Immature natural killer cell (primary cell): ENCODE measurements around the gene FA2H. TPM values are rescaled to one million over a fixed set of nuclear protein-coding genes. Genes with fewer than 3 reads are reported as not detected.

ENCODE experiments used
- DNase-seq, 3 donors: peaks; one replicate each; pipeline ENCODE4 v3.0.0; 2022; ENCODE audit warnings: mixed read lengths in 1 of 3
- H3K27ac Mint-ChIP-seq, 6 donors: one replicate each; pipeline ENCODE4 v1.8.0; 2020; ENCODE audit warnings: mixed read lengths in 6 of 6, mild to moderate bottlenecking in 5 of 6, inconsistent platforms in 4 of 6, moderate library complexity in 3 of 6
- H3K27me3 Mint-ChIP-seq, 3 donors: one replicate each; pipeline ENCODE4 v1.8.0; 2020 to 2021; ENCODE audit warnings: low read depth in 3 of 3, mild to moderate bottlenecking in 3 of 3, mixed read lengths in 3 of 3, moderate library complexity in 3 of 3, inconsistent platforms in 1 of 3
- H3K36me3 Mint-ChIP-seq, 3 donors: one replicate each; pipeline ENCODE4 v1.8.0; 2020; ENCODE audit warnings: mixed read lengths in 3 of 3, inconsistent platforms in 2 of 3, mild to moderate bottlenecking in 2 of 3
- H3K4me1 Mint-ChIP-seq, 2 donors: one replicate each; pipeline ENCODE4 v1.8.0; 2020; ENCODE audit warnings: inconsistent platforms in 2 of 2, mild to moderate bottlenecking in 2 of 2, mixed read lengths in 2 of 2, moderate library complexity in 1 of 2
- H3K4me3 Mint-ChIP-seq, 5 donors: one replicate each; pipeline ENCODE4 v1.8.0; 2020; ENCODE audit warnings: mild to moderate bottlenecking in 5 of 5, mixed read lengths in 5 of 5, inconsistent platforms in 3 of 5, moderate library complexity in 3 of 5
- H3K9me3 Mint-ChIP-seq, 6 donors: one replicate each; pipeline ENCODE4 v1.8.0; 2020; ENCODE audit warnings: mild to moderate bottlenecking in 6 of 6, mixed read lengths in 6 of 6, inconsistent platforms in 4 of 6, moderate library complexity in 3 of 6
- polyA plus RNA-seq, 3 donors: library from polyadenylated mRNA; unstranded; fragments of 300-500 nt; fragmentation: Illumina TruSeq; gene quantifications; one replicate each; pipeline ENCODE4 v1.2.3, GENCODE V29; 2021

The FA2H gene
- polyA plus RNA-seq, 3 donors from 2014 or later = not detected

DNA sequence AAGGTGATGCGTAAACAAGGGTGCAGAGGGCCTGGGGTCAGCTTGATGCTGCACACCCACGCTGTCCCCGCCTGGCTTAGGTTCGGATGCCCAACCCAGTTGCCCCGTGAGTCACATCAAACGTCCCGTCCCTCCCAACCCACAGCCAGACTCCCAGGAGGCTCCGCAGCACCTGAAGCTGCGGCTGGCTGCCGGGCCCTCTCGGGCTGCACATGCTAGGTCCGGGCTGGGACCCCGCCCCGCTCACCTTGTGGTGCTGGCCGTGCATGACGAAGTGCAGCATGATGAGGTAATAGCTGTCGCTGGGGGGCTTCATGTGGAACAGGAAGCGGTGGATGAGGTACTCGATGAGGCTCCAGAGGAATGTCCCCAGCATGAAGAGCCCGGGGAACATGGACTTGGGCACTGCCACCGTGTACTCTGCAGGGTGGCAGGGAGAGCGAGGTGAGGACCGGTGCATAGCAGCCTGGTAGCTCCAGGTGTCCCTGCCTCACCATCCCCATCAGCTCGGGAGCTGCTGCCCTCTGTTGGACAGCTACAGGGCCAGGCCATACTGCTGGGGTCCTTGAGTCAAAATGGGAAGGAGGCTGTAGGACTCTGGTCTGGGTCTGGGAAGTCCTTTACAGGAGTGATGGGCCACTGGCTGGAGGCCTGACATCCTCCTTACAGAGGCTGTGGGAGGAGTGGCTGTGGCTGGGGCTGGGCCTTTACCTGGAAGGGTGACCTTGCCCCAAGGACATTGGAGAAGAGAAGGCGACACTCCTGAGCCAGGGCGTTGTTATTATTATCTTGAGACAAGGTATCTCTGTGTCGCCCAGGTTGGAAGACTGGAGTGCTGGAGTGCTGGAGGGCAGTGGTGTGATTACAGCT is 55.6 kb downstream of the FA2H start:
- Mint-ChIP-seq H3K27me3 (peaks cover 6 to 9% (median 6%) of the 10 kb centered on the region in 3 donors), H3K27ac (no peak overlapping the region), H3K36me3 (no peaks in the 10 kb centered on the region), H3K9me3 (no peaks in the 10 kb centered on the region), H3K4me3 (no peak overlapping the region), H3K4me1 (no peaks in the 10 kb centered on the region)
- no peak for DNase-seq

DNA sequence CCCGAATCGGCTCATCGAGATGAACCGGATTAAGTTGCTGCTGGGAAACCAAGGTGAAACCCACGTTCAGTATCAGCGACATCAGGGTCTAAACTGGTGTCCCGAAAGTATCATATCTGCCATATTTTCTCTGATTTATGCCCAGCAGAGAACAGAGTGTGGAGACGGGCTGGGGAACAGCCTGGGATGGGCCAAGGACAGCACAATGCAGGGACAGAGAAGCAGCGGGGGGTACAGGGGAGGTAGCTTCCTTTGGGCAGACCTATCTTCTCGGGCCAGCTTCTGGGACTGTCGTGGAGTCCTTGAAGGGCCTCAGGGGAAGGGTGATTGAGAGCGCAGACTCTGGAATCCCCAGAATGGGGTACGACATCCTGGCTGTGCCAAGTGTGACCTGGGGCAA is 56.5 kb downstream of the FA2H start:
- Mint-ChIP-seq H3K27ac (no peak overlapping the region), H3K4me1 (no peaks in the 10 kb centered on the region), H3K27me3 (peaks cover 6 to 9% (median 6%) of the 10 kb centered on the region in 3 donors), H3K9me3 (no peaks in the 10 kb centered on the region), H3K4me3 (no peak overlapping the region), H3K36me3 (no peaks in the 10 kb centered on the region)
- no peak for DNase-seq

GRCh38 chr16:74717367-74717766 is 57.3 kb downstream of the FA2H start:
- no peak for DNase-seq
- Mint-ChIP-seq H3K4me3 (no peak overlapping the region), H3K27me3 (peaks cover 6 to 9% (median 6%) of the 10 kb centered on the region in 3 donors), H3K27ac (no peak overlapping the region), H3K4me1 (no peaks in the 10 kb centered on the region), H3K36me3 (no peaks in the 10 kb centered on the region), H3K9me3 (no peaks in the 10 kb centered on the region)

GRCh38 chr16:74716355-74716754 is 58.3 kb downstream of the FA2H start:
- peaks cover 4 to 6% (median 6%) of the 10 kb centered on the region in 3 donors for H3K27me3 Mint-ChIP-seq
- no peaks in the 10 kb centered on the region for H3K4me1 Mint-ChIP-seq
- no peaks in the 10 kb centered on the region for H3K36me3 Mint-ChIP-seq
- H3K27ac Mint-ChIP-seq = no peak overlapping the region
- no peak overlapping the region for H3K4me3 Mint-ChIP-seq
- no peaks in the 10 kb centered on the region for H3K9me3 Mint-ChIP-seq
- DNase-seq = no peak

GRCh38 chr16:74713876-74714275 is 60.7 kb downstream of the FA2H start:
- no peak overlapping the region for H3K4me3 Mint-ChIP-seq
- H3K4me1 Mint-ChIP-seq = peaks cover 0 to 6% of the 10 kb centered on the region in 2 donors
- peaks cover 0 to 3% (median 2%) of the 10 kb centered on the region in 3 donors for H3K27me3 Mint-ChIP-seq
- H3K9me3 Mint-ChIP-seq = no peaks in the 10 kb centered on the region
- H3K27ac Mint-ChIP-seq = no peak overlapping the region
- DNase-seq = no peak
- no peaks in the 10 kb centered on the region for H3K36me3 Mint-ChIP-seq

- peaks cover 0 to 6% of the 10 kb centered on the region in 2 donors for H3K4me1 Mint-ChIP-seq
- H3K27ac Mint-ChIP-seq = no peak overlapping the region
- H3K4me3 Mint-ChIP-seq = no peak overlapping the region
- no peak for DNase-seq
- no peaks in the 10 kb centered on the region for H3K9me3 Mint-ChIP-seq
- H3K27me3 Mint-ChIP-seq = peaks cover 0 to 3% (median 0%) of the 10 kb centered on the region in 3 donors
- H3K36me3 Mint-ChIP-seq = no peaks in the 10 kb centered on the region
Measured at GRCh38 chr16:74713325-74713724, 61.3 kb downstream of the FA2H start.

GRCh38 chr16:74711938-74712337 is 62.7 kb downstream of the FA2H start:
- peaks cover 0 to 6% of the 10 kb centered on the region in 2 donors for H3K4me1 Mint-ChIP-seq
- H3K27ac Mint-ChIP-seq = no peak overlapping the region
- no peak for DNase-seq
- no peak overlapping the region for H3K4me3 Mint-ChIP-seq
- H3K36me3 Mint-ChIP-seq = no peaks in the 10 kb centered on the region
- no peaks in the 10 kb centered on the region for H3K9me3 Mint-ChIP-seq
- peaks cover 0 to 3% (median 1%) of the 10 kb centered on the region in 3 donors for H3K27me3 Mint-ChIP-seq

GRCh38 chr16:74710401-74710800 is 64.2 kb downstream of the FA2H start:
- no peak for DNase-seq
- Mint-ChIP-seq H3K9me3 (no peaks in the 10 kb centered on the region), H3K27me3 (peaks cover 0 to 3% (median 1%) of the 10 kb centered on the region in 3 donors), H3K36me3 (no peaks in the 10 kb centered on the region), H3K4me3 (no peak overlapping the region), H3K4me1 (peaks cover 0 to 6% of the 10 kb centered on the region in 2 donors), H3K27ac (no peak overlapping the region)

- peak; percentile 62 to 73 (median 71) for DNase-seq
- Mint-ChIP-seq H3K27me3 (peaks cover 0 to 1% (median 1%) of the 10 kb centered on the region in 3 donors), H3K4me1 (peaks cover 0 to 6% of the 10 kb centered on the region in 2 donors), H3K4me3 (no peak overlapping the region), H3K27ac (peak overlapping the region in 4 of 6 donors; percentile 1 to 71 (median 54)), H3K9me3 (no peaks in the 10 kb centered on the region), H3K36me3 (no peaks in the 10 kb centered on the region)
Measured at GRCh38 chr16:74709441-74709877, 65.2 kb downstream of the FA2H start.

- Mint-ChIP-seq H3K36me3 (peaks cover 4 to 12% (median 5%) of the 10 kb centered on the region in 3 donors), H3K27ac (peak within 1 kb of the TSS; percentile 95 to 99 (median 98)), H3K27me3 (peaks cover 4 to 7% (median 4%) of the 10 kb centered on the region in 3 donors), H3K9me3 (no peaks in the 10 kb centered on the region), H3K4me3 (peak within 1 kb of the TSS; percentile 98 to 99 (median 99)), H3K4me1 (peaks cover 54 to 60% of the 10 kb centered on the region in 2 donors)
- peak; percentile 64 to 66 (median 65) for DNase-seq
Measured at GRCh38 chr16:74700438-74701225, 74.0 kb downstream of the FA2H start, which contains the start of gene MLKL. Gene MLKL (minus strand): TSS chr16:74700862. CDS start chr16:74695757, 5,105 bp downstream.

DNA sequence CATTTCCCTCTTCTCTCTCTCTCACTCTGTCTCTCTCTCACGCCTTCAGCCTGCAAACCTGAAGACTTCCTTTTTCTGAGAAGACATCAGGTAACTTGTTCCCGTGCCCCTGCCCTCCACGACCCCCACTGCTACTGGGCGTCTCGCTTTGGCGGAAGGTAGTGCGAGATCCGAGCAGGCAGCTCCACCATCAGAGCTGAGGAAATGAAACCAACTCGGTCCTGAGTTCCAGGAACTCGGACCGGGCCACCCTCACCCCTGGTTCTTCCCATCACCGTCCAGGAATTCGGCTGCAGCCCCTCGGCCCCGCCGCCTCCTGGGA is 74.5 kb downstream of the FA2H start:
- H3K4me3 Mint-ChIP-seq = peak overlapping the region; percentile 98 to 99 (median 99)
- peaks cover 10 to 17% (median 10%) of the 10 kb centered on the region in 3 donors for H3K36me3 Mint-ChIP-seq
- DNase-seq = no peak
- H3K27ac Mint-ChIP-seq = peak overlapping the region; percentile 95 to 99 (median 98)
- H3K9me3 Mint-ChIP-seq = no peaks in the 10 kb centered on the region
- peaks cover 4 to 7% (median 4%) of the 10 kb centered on the region in 3 donors for H3K27me3 Mint-ChIP-seq
- peaks cover 56 to 64% of the 10 kb centered on the region in 2 donors for H3K4me1 Mint-ChIP-seq

DNA sequence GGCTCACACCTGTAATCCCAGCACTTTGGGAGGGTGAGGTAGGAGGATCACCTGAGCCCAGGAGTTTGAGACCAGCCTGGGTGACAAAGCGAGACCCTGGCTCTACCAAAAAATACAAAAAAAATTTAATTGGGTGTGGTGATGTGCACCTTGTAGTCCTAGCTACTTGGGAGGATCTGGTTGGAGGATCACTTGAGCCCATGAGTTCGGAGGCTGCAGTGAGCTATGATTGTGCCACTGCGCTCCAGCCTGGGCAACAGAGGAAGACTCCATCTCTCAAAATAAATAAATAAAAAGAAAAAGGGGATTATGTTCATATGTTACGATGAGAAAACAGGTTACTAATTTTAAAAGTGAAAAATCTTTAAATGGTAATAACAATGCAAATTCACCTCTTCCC is 75.0 kb downstream of the FA2H start:
- Mint-ChIP-seq H3K27ac (peak overlapping the region; percentile 77 to 96 (median 80)), H3K27me3 (peaks cover 4 to 7% (median 4%) of the 10 kb centered on the region in 3 donors), H3K9me3 (no peaks in the 10 kb centered on the region), H3K36me3 (peaks cover 10 to 17% (median 10%) of the 10 kb centered on the region in 3 donors), H3K4me3 (peak overlapping the region; percentile 69 to 99 (median 98)), H3K4me1 (peaks cover 56 to 64% of the 10 kb centered on the region in 2 donors)
- no peak for DNase-seq

GRCh38 chr16:74698222-74698621 is 76.4 kb downstream of the FA2H start:
- Mint-ChIP-seq H3K9me3 (no peaks in the 10 kb centered on the region), H3K36me3 (peaks cover 16 to 21% (median 18%) of the 10 kb centered on the region in 3 donors), H3K27ac (peak overlapping the region; percentile 72 to 96 (median 79)), H3K27me3 (peaks cover 1 to 7% (median 4%) of the 10 kb centered on the region in 3 donors), H3K4me3 (peak overlapping the region; percentile 14 to 99 (median 98)), H3K4me1 (peaks cover 56 to 64% of the 10 kb centered on the region in 2 donors)
- DNase-seq = no peak
